GM23338 (cell line): ENCODE results near the gene DCLRE1B.

Experiments used
- CTCF ChIP-seq, 2 experiments: fragments of 200-600 bp in 1 of 2; sonication (generic) in 1 of 2; conservative IDR thresholded peaks; 2 replicates each; pipeline versions ENCODE4 v1.5.1 to v1.6.1; 2016 to 2017; ENCODE audit warnings: antibody characterized with exemption in 2 of 2, low read depth in 2 of 2, mild to moderate bottlenecking in 2 of 2, moderate library complexity in 1 of 2
- EZH2 ChIP-seq: fragments of 200-600 bp; sonication (generic); IDR thresholded peaks from one replicate; pipeline ENCODE4 v1.8.0; 2017; ENCODE audit warnings: antibody characterized with exemption, mild to moderate bottlenecking, low read depth; ENCODE audit not compliant: unreplicated experiment
- NANOG ChIP-seq: IDR thresholded peaks from 2 replicates; pipeline ENCODE4 v1.6.1; 2016; ENCODE audit warnings: antibody characterized with exemption, borderline replicate concordance
- POLR2AphosphoS5 ChIP-seq: IDR thresholded peaks from 2 replicates; pipeline ENCODE4 v1.6.1; 2016; ENCODE audit warnings: antibody characterized with exemption, low read depth

GRCh38 chr1:113935970-113936369, 30.8 kb downstream of the DCLRE1B start:
- TF ChIP-seq CTCF (conservative IDR thresholded peaks at IDR 0.05; ENCODE audit: low read depth in 2 of 2): no peak
- TF ChIP-seq POLR2AphosphoS5: no peak
- no peak for TF ChIP-seq EZH2
- TF ChIP-seq NANOG: no peak
